NCI-H2081 treated with DMSO at 0.1 percent for 48 hours (cell line): ENCODE data around the gene STXBP6.

ENCODE experiments used
- DNase-seq: peaks from one replicate; lab custom pipeline; 2025; lab: John Stamatoyannopoulos, UW

Gene STXBP6

DNA sequence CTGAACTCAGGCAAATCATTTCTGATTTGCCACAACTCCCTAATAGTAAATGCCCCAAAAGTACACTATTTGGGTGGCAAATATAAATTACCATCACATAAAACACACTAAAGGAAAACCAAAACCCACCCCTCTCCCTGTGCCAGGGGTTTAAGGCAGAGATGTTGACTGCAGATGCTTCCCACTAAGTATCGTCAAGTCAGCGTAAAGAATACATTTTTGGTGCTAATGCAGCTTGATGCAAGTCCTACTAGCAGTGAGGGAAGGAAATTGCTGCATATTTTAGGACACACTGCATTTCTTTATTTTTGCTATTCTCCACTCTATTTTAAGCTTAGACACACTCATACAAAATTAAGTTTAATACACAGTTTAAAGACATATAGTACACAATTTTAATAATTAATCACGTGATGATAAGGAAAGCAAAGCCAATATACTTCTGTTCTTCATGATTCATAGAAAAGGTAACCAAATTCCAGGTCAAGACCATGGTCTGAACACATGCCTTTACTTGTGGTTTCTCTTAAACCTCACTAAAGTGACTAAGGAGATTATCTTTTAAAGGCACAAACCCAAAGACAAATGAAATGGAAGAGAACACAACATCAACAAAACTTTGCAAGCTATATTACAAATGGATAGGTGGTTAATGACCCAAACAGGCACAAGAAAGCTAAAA, 162.2 kb downstream of the STXBP6 start:
- no peak for DNase-seq

DNA sequence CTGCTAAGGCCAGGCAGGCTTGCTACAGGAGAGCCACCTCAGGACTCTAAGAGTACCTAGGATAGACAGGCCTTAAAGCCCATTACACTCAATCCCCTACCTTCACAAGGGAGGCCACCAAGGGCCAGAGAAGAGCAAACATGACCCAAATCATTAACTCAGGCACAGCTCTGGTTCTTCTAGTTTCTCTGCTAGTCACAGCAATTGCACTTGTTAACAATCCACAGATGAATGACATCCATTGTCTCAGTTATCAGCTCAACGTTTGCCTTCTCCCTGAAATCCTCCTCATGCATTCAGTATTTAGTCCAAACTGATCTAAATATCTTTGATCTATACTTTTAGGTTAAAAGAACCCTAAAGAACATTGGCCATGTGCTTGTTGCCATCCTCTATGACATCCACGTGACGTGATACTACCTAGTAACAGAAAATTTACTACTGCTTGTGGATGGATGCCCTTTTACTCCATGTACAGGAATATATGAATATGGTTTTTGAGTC, 164.5 kb downstream of the STXBP6 start:
- DNase-seq, result no peak

DNA sequence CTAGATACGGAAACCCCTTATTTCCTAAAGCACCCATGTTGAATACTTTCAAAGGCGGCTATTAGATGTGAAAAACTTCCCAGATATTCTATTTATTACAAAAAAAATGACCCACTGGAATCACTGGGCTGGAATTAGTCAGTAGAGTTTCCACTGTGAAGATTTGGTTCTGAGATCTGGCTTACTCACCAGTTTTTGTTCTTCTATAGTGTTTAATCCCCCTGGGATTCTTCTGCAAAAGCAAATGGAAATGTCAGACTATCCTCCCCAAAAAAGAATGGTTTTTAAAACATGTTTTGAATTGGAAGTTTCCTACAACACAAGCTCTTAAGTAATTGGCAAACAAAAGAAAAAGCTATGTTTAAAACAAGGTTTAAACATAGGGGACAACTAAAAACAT, 166.4 kb downstream of the STXBP6 start:
- DNase-seq, result no peak

DNA sequence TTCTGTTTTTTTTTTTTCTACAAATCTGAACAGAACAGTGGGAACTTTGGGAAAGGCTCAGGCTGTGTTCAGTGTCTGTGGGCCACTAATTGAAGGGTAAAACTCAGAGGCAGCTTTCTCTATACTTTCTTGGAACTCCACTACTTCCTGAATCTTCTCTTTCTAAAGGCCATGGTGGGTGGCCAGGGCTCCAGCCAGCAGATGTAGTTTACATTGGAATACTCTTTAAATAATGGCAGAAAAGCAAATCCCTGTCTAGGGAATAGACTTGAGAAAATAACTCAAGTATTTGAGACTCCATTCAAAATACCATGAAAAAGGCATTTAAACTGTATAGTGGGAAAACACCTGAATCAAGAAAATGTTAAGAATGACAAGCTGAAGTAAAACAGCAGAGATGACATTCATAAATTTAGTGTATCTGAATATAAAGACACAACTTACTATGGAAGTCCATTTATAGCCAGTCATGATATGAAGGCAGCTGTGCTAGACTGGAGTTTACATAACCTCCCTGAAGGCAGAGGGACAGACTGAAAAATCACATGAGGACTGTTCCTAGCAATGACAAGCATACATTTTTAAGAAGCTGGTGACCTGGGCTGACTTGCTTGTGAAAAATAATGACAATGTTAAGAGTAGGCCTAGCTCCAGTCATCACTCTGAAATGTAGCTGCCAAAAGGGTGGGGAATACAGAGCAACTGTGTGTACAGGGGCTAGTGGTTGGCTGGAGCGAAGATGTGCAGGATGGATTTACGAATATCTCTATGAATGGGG, 168.6 kb downstream of the STXBP6 start:
- DNase-seq, result no peak

DNA sequence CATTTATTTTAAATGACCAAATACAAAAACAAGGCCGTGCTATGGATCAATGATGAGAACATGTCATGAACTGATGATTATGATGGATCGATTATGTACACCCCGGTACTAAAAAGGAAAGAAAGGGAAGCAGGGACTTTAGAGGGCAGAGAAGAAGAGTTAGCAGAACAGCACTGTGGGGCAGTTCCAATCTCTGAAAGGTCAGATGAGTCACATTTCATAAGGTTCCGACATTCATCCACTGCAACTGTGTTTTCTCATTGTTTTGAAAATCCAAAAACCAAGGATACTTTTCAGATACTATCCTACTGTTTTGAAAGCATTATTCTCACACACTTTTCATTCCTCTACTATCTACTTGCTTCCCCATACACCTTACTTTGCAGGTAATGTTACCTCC, 169.3 kb downstream of the STXBP6 start:
- DNase-seq, result no peak

DNA sequence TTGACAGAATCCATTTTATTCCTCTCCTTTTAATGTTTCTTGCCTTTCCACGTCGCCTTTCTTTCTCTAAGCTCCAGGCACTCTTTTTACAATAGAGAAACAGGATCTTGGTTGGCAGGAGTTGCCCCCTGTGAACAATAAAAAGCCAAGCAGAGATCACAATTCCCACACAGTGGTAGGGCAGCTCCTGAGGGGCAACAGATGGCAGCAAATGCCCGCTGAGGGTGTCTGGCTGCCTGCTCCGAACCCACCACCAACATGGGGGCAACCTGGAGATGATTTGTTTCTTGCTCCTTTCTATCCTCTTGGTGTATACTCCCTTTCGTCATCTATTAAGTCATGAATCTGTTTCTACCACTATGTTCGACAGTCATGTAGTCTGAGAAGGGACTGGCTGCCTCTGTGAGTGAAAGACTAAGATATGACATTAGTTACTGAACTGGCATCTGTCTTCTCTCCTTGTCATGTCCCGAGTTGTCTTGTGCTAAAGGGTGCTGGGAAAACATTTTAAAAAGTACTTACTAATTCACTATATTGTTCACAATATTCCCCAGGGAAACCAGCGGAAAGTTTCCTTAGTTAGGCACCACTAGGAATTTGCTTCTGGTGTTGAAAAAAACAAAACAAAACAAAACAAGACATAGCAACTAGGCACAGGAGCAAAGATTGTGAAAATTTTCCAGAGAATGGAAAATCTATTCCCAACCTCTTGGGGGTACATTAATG, 170.1 kb downstream of the STXBP6 start:
- no peak for DNase-seq

DNA sequence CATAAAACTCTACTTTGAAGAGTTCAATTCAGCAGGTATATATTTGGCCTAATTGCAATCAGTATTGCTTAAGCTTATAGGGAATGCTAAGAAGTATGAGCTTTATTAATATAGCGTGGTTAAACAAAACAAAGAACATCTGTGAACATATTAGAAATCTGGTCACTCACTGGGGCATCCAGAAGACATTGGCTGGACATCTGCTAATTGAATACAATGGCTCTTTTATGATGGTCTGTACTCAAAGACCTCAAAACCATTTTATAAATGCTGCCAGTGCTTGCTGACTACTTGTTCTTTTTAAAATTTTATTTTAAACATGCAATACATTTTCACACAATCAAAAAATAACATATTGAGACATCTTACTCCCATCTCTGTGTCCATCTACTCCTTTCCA, 173.0 kb downstream of the STXBP6 start:
- no peak for DNase-seq

DNA sequence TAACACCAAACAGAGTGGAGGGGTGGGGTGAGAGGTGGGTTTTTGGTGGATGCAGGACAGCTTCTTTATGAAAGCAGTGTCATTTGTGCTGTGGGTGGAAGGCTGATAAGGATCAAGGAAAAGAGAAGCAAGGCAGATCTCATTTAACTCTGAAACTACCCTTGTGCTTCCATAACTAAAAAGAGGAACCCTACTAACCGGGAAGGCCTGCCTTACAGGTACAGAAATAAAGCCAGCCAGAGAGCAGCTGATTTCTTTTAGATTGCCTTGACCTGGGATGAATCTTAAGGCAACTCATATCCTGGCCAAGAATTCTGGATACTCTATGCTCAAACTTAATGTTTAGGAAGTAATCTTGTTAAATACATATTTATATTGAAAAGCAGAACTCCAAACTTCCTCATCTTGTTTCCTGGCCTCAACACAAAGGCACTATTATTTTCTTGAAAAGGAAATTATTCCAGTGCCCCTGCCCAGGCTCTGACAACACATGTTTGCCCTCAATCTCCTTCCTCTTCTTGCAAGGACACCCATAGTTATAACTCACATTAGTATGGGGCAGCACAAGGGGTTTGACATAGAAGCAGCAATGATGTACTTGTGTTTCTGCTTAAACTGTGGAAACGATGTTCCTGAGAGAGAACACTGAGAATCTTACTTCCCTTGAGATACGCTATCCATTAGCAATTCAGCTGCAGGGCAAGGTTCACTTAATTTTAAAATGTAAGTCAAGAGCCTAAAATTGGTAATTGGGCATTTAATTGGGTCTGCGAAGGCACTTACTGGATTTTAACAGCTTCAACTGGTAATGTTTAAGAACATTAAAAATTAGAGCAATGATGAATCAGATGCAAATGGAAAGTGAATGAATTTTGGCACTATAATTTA, 173.7 kb downstream of the STXBP6 start:
- no peak for DNase-seq

DNA sequence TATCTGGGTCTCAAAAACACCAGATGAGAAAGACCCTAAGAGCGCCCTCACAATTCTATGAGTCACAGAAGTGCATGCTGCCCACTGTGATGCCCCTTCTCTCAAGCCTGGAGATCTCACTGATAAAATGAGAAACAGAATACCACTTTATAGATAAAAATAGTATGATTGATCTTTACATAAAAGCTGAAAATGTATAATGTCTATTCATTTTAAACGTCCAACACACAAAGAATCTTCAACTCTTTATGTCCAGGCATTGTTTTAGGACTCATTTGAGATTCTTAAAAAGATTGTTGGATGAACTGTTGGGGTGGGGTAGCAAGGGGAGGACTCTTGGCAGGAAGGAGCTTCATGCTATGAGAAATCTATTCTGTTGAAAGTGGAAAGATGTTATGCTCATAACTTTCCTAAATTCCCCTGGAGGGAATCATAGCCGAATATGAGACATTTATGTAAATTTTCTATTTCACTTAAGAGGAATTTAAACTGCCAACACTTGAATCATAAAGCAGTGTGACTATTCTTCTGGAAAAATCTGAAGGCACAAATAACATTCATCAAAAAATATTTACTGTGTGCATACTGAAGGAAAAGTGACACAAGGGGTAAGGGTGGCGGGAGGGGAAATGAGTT, 174.6 kb downstream of the STXBP6 start:
- DNase-seq, result no peak

DNA sequence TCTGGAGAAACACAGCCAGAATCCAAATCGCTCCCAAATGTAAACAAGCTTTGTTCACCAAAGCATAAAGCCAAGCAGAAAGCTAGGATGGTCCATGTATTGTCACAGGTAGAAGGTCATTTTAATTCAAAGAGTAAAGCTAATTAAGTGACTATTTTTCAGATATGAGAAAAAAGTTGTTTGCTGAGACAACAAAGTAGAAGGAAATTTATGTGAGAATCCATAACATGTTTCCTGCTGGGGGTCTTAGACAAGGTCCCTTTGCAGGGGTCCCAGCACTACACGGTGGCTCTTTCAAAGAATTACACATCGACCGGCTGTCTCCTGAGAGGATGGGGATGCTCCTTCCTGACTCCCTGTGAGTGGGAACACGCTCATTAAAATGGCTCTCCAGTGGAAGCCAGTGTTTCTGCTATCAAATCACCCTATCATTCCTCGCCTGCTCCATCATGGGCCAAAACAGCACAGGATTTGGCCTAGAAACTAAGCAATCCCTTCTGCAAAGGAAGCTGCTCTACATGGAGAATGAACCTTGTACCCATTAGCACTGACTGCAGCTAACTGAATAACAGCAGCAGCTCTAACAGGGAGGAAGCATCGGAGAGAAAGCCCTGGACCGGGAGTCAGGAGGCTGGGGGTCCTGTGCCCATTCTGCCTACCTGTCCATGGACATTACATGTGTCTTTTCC, 175.3 kb downstream of the STXBP6 start:
- no peak for DNase-seq

DNA sequence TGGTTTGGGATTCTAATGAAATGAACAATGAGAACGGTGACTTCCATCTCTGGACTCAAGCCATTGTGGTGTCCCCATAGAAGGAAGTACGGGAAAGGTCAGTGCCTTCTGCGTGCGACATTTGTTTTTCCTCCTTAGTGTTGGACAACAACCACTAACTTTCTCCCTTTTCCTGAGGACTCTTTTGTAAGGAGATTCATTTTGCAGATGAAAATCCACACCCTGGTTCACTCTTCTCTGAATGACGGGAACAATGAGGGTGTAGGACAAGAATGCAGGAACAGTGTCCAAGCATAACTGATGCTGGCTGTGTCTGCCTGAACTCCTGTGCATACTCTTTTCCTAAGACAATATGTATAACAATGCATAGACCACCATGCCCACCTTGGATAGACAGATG, 176.4 kb downstream of the STXBP6 start:
- no peak for DNase-seq

DNA sequence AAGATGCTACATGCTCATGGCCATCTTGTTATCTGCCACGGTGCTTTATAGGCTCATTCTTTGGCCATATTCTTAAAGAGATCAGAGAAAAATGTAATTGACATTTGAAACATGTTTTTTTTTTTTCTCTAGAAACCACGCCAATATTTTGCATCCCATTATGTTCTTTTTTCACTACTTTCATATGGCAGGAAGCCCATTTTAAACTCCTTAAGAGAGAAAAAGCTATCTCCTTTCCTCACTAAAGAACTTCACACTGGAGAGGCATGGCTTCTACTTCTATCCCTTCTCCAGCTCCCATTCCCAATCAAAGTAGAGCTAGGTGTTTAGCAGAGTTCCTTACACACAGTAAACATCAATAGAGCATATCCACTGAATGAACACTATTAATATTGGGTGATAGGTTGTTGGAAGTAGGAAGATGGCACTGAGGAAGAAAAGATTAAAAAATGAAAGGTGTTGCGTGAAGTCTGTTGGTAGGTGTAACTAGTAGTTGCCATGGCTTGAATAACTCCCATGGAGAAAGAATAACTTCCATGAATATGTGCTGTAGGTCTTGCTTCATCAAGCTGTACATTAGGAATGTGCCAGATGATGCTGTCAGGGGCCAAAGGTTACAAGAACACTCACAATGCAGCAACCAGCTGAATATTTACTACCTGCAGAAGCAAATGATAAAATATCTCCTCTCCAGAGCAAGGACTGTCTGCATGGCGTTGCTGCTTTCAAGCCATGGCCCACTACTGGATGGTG, 178.8 kb downstream of the STXBP6 start:
- DNase-seq, result no peak

DNA sequence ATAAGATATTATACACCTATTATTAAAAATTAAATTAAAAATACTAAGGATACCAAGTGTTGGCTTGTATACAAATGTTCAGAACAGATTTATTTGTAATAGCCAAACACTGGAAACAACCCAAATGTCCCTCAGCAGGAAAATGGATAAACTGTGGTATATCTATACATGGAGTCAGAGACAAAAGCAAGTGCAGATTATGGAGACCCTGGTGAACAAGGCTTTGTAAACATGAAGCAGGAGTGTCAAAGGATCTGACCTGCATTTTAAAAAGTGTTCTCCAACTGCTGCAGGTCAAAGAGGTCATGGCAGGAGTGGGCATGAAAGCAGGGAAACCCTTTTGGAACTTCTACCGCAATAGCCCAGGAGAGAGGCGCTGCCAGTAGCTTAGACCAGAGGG, 181.6 kb downstream of the STXBP6 start:
- no peak for DNase-seq

DNA sequence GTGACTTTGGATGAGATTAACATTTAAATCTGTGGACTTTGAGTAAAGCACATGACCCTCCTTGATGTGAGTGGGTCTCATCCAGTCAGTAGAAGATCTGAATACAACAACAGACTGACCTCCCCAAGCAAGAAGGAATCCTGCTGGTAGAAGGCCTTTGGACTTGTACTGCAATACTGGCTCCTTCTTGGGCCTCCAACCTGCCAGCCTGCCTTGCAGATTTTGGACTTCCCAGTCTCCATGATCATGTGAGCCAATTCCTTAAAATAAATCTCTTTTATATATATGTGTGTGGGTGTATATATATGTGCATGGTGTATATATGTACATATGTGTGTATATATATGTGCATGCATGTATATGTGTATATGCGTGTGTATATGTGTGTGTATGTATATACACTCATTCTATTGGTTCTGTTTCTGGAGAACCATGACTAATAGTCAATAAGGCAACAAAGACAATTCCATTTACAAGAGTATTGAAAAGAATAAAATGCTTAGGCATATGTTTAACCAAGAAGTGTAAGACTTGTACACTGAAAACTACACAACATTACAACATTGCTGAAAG, 183.8 kb downstream of the STXBP6 start:
- DNase-seq, result no peak

DNA sequence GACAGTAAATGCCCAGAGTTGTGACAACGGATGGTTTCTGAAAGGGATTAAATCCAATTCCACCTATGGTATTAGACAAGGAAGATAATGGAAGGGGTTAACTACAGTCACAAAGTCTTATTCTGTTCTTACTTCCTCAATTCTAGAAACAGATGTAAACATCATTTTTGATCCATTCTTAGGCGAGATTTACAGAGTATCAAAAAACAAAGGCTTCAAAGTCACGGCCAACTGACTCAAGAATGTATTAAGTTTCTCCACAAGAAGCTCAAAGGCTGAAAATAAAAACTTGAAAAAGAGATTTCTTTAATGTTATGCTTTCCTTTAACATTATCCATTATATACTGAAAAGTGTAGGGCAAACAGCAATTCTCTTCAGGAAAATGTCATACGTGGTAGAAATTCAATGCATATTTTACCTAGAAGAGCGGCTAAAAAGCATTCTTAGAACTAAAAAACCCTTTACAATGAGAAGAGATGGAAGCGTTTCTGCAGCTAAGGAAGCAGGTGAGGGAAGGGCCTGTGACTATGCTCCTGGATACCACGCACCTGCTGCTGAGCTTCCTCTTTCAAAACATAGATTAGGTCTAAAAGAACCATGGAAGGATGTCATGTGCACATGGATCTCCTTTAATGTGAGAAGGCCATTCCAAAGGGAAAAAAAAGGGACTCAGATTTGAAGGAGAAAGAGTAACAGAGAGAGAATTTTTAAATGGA, 185.8 kb downstream of the STXBP6 start:
- DNase-seq, result no peak

DNA sequence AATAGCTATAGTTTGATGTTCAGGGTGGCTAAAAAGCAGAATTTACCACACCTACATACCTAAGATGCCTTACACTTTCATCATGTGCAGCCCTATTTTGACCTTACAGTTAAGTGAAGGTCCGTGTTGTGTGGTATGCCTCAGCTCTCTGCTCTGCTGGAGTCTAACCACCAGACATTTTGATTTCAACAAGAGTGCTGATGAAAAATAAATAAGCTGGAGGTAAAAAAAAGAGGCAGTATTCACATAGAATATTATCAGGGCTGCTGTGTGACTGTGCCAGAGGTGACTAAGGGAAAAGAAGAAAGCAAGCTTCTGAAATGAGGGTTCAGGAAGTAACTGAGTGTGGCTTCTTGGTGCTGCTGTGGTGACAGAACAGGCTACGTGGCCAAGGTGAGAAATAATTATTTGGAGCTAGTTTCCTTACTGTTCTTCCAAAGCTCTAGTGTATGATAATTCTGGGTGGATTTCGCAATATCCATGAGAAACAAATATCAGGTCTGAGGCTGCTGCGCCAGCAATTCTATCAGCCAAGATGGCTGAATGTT, 188.8 kb downstream of the STXBP6 start:
- no peak for DNase-seq

DNA sequence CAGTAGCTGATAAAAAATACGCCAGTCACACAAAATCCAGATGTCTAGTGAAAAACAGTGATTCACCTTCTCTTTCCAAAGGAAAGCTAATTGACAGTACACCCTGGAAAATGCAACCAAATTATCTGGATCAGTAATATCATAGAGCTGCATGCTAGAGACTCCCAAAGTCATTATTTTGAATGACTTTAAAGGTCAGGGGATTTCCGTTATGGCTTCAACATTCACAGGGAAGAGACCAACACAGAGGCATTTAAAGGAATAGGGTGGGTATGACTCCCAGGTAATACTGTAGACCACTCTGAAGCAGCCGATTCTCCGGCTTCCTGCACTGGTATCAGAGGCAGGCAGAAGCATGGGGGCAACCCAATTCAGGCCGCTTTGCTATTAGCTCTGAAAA, 190.4 kb downstream of the STXBP6 start:
- DNase-seq, result no peak

DNA sequence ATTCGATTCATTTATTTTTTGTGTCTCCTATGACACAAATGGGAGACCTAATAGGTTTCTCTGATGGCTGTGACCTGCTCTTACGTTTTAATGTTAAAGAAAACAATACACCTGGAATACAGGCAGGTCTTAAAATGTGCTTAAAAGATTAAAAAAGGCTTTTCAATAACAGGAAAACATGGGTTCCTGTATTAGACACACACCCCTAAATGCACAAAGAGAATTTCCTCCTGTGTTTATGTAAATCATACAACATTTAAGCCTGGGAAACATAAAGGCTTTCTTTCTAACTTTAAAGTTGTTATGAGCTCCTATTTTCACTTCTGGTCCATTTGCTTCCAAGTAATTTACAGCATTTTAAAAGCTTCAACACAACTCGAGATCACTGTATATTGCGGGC, 191.3 kb downstream of the STXBP6 start:
- DNase-seq, result no peak

DNA sequence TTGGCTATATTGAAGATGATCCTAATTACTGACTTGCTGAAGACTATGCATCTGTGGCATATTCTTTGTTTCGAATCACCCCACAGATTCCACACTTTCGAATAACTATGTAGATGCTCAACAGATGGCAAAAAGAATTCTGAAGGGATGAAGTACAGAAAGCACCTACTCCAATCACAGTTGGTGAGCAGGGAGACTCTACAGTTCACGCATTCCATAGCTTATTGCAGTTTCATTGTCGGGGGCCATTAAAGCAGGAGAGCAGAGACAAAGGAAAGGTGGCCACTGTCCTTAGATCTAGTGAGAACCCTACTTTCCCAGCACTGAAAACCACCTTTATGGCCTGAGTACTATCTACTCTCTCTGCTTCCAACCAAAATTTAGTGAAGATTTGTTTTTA, 191.9 kb downstream of the STXBP6 start:
- DNase-seq, result no peak
